HCT116 (cell line): Measurements from ENCODE around the gene PRC1. TPM values are rescaled to one million over a fixed set of nuclear protein-coding genes. Genes with fewer than 3 reads are reported as not detected.

Experiments used
- ATAC-seq: fragments of 200-7000 bp; cut with Tn5 transposase; 2 replicates; pipeline ENCODE4 v1.9.1; 2020; ENCODE audit warnings: mild to moderate bottlenecking, moderate library complexity
- BruUV-seq: library from RNA; stranded (reverse); fragments of 400-500 nt; replicated peaks from 2 replicates; lab custom pipeline; 2021; lab: Mats Ljungman, UMichigan
- CTCF ChIA-PET: fragments of 300-600 bp; sonication (Branson Sonifier 250); formaldehyde crosslinking; loops from one replicate; lab custom pipeline; 2021; ENCODE audit warnings: antibody characterized with exemption; lab: Charles Lee
- POLR2A ChIA-PET: fragments of 300-600, 350-600 bp; sonication (Branson Sonifier 250); formaldehyde crosslinking; loops from one replicate; lab custom pipeline; 2021; ENCODE audit warnings: antibody characterized with exemption; lab: Charles Lee
- RAD21 ChIA-PET, 2 experiments: fragments of 300-600 bp; sonication (Branson Sonifier 250); formaldehyde crosslinking; loops; one replicate each; lab custom pipeline; 2023; ENCODE audit warnings: low total read pairs in 2 of 2; ENCODE audit not compliant: uncharacterized antibody in 2 of 2, unreplicated experiment in 2 of 2, low non-redundant PET in 1 of 2; lab: Charles Lee
- DNase-seq: peaks from one replicate; pipeline ENCODE4 v3.0.0-alpha.2; 2010; ENCODE audit warnings: low read depth, low spot score
- H2AFZ ChIP-seq: fragments of 200-600 bp; shearing (Covaris generic), sonication (generic); 2 replicates; pipeline ENCODE4 v1.6.1; 2017; ENCODE audit warnings: low read depth, mixed run types, mixed read lengths, antibody characterized with exemption, low read length; ENCODE audit not compliant: poor library complexity, severe bottlenecking
- H3K27ac ChIP-seq: 2 replicates; pipeline ENCODE4 v1.5.1; 2012; ENCODE audit warnings: low read depth, low read length
- H3K27me3 ChIP-seq: fragments of 200-600 bp; sonication (generic); 2 replicates; pipeline ENCODE4 v1.6.1; 2016; ENCODE audit warnings: mixed run types, low read length, mixed read lengths; ENCODE audit not compliant: insufficient read depth
- H3K36me3 ChIP-seq, 2 experiments: fragments of 200-500 bp in 1 of 2; fragments of 200-600 bp in 1 of 2; sonication (Bioruptor generic) in 1 of 2; sonication (generic) in 1 of 2; 2 replicates each; pipeline versions ENCODE4 v1.5.1 to v1.6.1; 2014 to 2016; ENCODE audit warnings: low read length in 2 of 2, inconsistent platforms in 1 of 2, mixed read lengths in 1 of 2, mixed run types in 1 of 2; ENCODE audit not compliant: insufficient read depth in 2 of 2, control insufficient read depth in 1 of 2
- H3K4me1 ChIP-seq, 2 experiments: fragments of 200-600 bp in 1 of 2; sonication (generic) in 1 of 2; 2 replicates each; pipeline versions ENCODE4 v1.5.1 to v1.6.1; 2012 to 2017; ENCODE audit warnings: low read length in 2 of 2, inconsistent platforms in 1 of 2, mild to moderate bottlenecking in 1 of 2, mixed read lengths in 1 of 2, mixed run types in 1 of 2, moderate library complexity in 1 of 2; ENCODE audit not compliant: insufficient read depth in 2 of 2, control insufficient read depth in 1 of 2
- H3K4me2 ChIP-seq: fragments of 200-600 bp; sonication (generic); 2 replicates; pipeline ENCODE4 v1.6.1; 2017; ENCODE audit warnings: mixed run types, low read length, mixed read lengths
- H3K4me3 ChIP-seq, 2 experiments: fragments of 200-600 bp in 1 of 2; sonication (generic) in 1 of 2; replicated peaks in 1 of 2; 2 replicates each; pipeline ENCODE4 v1.5.1; 2011 to 2016; ENCODE audit warnings: low read length in 2 of 2, control low read depth in 1 of 2, low read depth in 1 of 2, mild to moderate bottlenecking in 1 of 2, mixed read lengths in 1 of 2, mixed run types in 1 of 2
- H3K79me2 ChIP-seq: fragments of 200-600 bp; sonication (generic); 2 replicates; pipeline ENCODE4 v1.6.1; 2017; ENCODE audit warnings: mild to moderate bottlenecking, mixed run types, low read length, moderate library complexity, mixed read lengths; ENCODE audit not compliant: insufficient read depth
- H3K9ac ChIP-seq: fragments of 200-600 bp; sonication (generic); 2 replicates; pipeline ENCODE4 v1.6.1; 2016; ENCODE audit warnings: low read length, mixed read lengths
- H3K9me2 ChIP-seq: fragments of 200-600 bp; sonication (generic), shearing (Covaris generic); 2 replicates; pipeline ENCODE4 v1.6.1; 2017; ENCODE audit warnings: mixed run types, mild to moderate bottlenecking, moderate library complexity; ENCODE audit not compliant: insufficient read depth
- H3K9me3 ChIP-seq, 2 experiments: fragments of 200-500 bp in 1 of 2; fragments of 200-600 bp in 1 of 2; sonication (Bioruptor generic) in 1 of 2; sonication (generic) in 1 of 2; 2 replicates each; pipeline ENCODE4 v1.6.1; 2014 to 2017; ENCODE audit warnings: low read length in 2 of 2, mixed read lengths in 2 of 2, inconsistent platforms in 1 of 2, low read depth in 1 of 2, mild to moderate bottlenecking in 1 of 2, mixed run types in 1 of 2, moderate library complexity in 1 of 2; ENCODE audit not compliant: control insufficient read depth in 1 of 2, insufficient read depth in 1 of 2
- H4K20me1 ChIP-seq: fragments of 200-600 bp; sonication (generic), shearing (Covaris generic); 2 replicates; pipeline ENCODE4 v1.6.1; 2017; ENCODE audit warnings: mixed run types, mild to moderate bottlenecking, moderate library complexity; ENCODE audit not compliant: insufficient read depth
- CBX3 ChIP-seq: IDR thresholded peaks from 2 replicates; pipeline ENCODE4 v1.6.1; 2012; ENCODE audit warnings: low read depth
- CEBPB ChIP-seq: IDR thresholded peaks from 2 replicates; pipeline ENCODE4 v1.6.1; 2012; ENCODE audit warnings: low read depth
- CTCF ChIP-seq, 3 experiments: fragments of 200-600 bp in 1 of 3; sonication (generic) in 1 of 3; IDR thresholded peaks in 2 of 3; conservative IDR thresholded peaks in 1 of 3; 2 replicates each; pipeline ENCODE4 v1.5.1; 2012 to 2017; ENCODE audit warnings: low read depth in 2 of 3, low read length in 2 of 3, antibody characterized with exemption in 1 of 3, borderline replicate concordance in 1 of 3, control low read depth in 1 of 3, mild to moderate bottlenecking in 1 of 3, mixed read lengths in 1 of 3, mixed run types in 1 of 3, moderate library complexity in 1 of 3; ENCODE audit not compliant: insufficient read depth in 1 of 3
- EGR1 ChIP-seq: IDR thresholded peaks from 2 replicates; pipeline ENCODE4 v1.6.1; 2012; ENCODE audit warnings: low read depth
- ELF1 ChIP-seq: IDR thresholded peaks from 2 replicates; pipeline ENCODE4 v1.6.1; 2012; ENCODE audit warnings: low read depth, borderline replicate concordance
- EZH2phosphoT487 ChIP-seq: fragments of 200-600 bp; IDR thresholded peaks from 2 replicates; pipeline ENCODE4 v1.6.1; 2018; ENCODE audit warnings: antibody characterized with exemption, borderline replicate concordance
- FOSL1 ChIP-seq: IDR thresholded peaks from 2 replicates; pipeline ENCODE4 v1.6.1; 2012; ENCODE audit warnings: low read depth
- JUND ChIP-seq: IDR thresholded peaks from 2 replicates; pipeline ENCODE4 v1.6.1; 2012
- POLR2A ChIP-seq: IDR thresholded peaks from 2 replicates; pipeline ENCODE4 v1.7.0; 2011; ENCODE audit warnings: borderline replicate concordance; ENCODE audit not compliant: insufficient read depth, insufficient read length; ENCODE audit errors: extremely low read depth
- POLR2AphosphoS5 ChIP-seq: IDR thresholded peaks from 2 replicates; pipeline ENCODE4 v1.6.1; 2011; ENCODE audit warnings: mild to moderate bottlenecking, low read depth, low read length, moderate library complexity
- RAD21 ChIP-seq: IDR thresholded peaks from 2 replicates; pipeline ENCODE4 v1.6.1; 2012; ENCODE audit warnings: low read depth, mild to moderate bottlenecking
- REST ChIP-seq: IDR thresholded peaks from 2 replicates; pipeline ENCODE4 v1.6.1; 2012; ENCODE audit warnings: low read depth
- SIN3A ChIP-seq: IDR thresholded peaks from 2 replicates; pipeline ENCODE4 v1.6.1; 2012; ENCODE audit warnings: low read depth
- SRF ChIP-seq: IDR thresholded peaks from 2 replicates; pipeline ENCODE4 v1.6.1; 2012; ENCODE audit warnings: low read depth
- TCF7L2 ChIP-seq: IDR thresholded peaks from 2 replicates; pipeline ENCODE4 v1.7.0; 2011; ENCODE audit warnings: borderline replicate concordance, inconsistent platforms; ENCODE audit not compliant: insufficient read depth, insufficient read length; ENCODE audit errors: extremely low read depth
- ZFX ChIP-seq: fragments of 450-650 bp; IDR thresholded peaks from 2 replicates; pipeline ENCODE4 v1.6.1; 2017
- ZNF274 ChIP-seq: fragments of 200-500 bp; sonication (Bioruptor generic); IDR thresholded peaks from 2 replicates; pipeline ENCODE4 v1.6.1; 2014; ENCODE audit warnings: mild to moderate bottlenecking, low read depth, low read length, inconsistent platforms
- intact Hi-C: fragments of 100-400 bp; cut with micrococcal nuclease; formaldehyde crosslinking; loops from 2 replicates; pipeline ENCODE4 v1.10.0; 2022
- total RNA-seq: library from RNA; stranded (reverse); gene quantifications from one replicate; pipeline ENCODE4 v1.2.1, GENCODE V29; 2021; ENCODE audit not compliant: unreplicated experiment
- TF ChIP-seq, protein P1 (sequence below): IDR thresholded peaks from 2 replicates; pipeline ENCODE4 v1.6.1; 2012
- TF ChIP-seq, protein P2 (sequence below): IDR thresholded peaks from 2 replicates; pipeline ENCODE4 v1.6.1; 2012

Gene PRC1
- total RNA-seq, 1 experiment from 2014 or later, result 186 TPM

GRCh38 chr15:90986790-90987507, 7.4 kb downstream of the PRC1 start:
- Histone ChIP-seq H3K36me3 (peaks cover 11 to 29% of the 10 kb centered on the region in 2 experiments), H3K9me2 (no peaks in the 10 kb centered on the region), H3K4me1 (peaks cover 0 to under 1% of the 10 kb centered on the region in 2 experiments; a peak in 1 of 4 replicates), H2AFZ (no peak overlapping the region), H3K27ac (no peak overlapping the region), H3K9me3 (no peaks in the 10 kb centered on the region), H3K79me2 (peaks cover 98% of the 10 kb centered on the region), H3K9ac (no peak overlapping the region), H3K4me2 (no peak overlapping the region), H3K27me3 (no peaks in the 10 kb centered on the region), H3K4me3 (no peak overlapping the region), H4K20me1 (no peaks in the 10 kb centered on the region)
- POLR2A ChIA-PET, result no interaction called here
- CTCF ChIA-PET, result interaction anchor here (1.3 kb wide), 1 partner anchor 52 kb away, joined by 4 read pairs; the partner anchor contains the start of gene UNC45A
- TF ChIP-seq REST, result no peak
- no peak for TF ChIP-seq TCF7L2
- no peak for TF ChIP-seq POLR2A
- no peak for TF ChIP-seq ZFX
- TF ChIP-seq RAD21, result no peak
- TF ChIP-seq SIN3A, result no peak
- no peak for TF ChIP-seq EZH2phosphoT487
- TF ChIP-seq ELF1, result no peak
- TF ChIP-seq ZNF274, result no peak
- TF ChIP-seq SRF, result no peak
- no peak for TF ChIP-seq CTCF (IDR thresholded peaks at IDR 0.05 in 2 of 3, conservative IDR thresholded peaks at IDR 0.05 in 1 of 3; ENCODE audit: borderline replicate concordance in 1 of 3, insufficient read depth in 1 of 3, low read depth in 2 of 3, low read length in 2 of 3)
- TF ChIP-seq POLR2AphosphoS5, result no peak
- TF ChIP-seq, protein P1, sequence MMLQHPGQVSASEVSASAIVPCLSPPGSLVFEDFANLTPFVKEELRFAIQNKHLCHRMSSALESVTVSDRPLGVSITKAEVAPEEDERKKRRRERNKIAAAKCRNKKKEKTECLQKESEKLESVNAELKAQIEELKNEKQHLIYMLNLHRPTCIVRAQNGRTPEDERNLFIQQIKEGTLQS, result no peak
- TF ChIP-seq FOSL1, result no peak
- no peak for TF ChIP-seq JUND
- TF ChIP-seq CEBPB, result no peak
- no peak for TF ChIP-seq CBX3
- TF ChIP-seq, protein P2, sequence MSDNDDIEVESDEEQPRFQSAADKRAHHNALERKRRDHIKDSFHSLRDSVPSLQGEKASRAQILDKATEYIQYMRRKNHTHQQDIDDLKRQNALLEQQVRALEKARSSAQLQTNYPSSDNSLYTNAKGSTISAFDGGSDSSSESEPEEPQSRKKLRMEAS, result no peak
- TF ChIP-seq EGR1, result no peak
- RAD21 ChIA-PET, result no interaction called here
- DNase-seq, result no peak
- BruUV-seq, result no TSS peak
- ATAC-seq, result no peak
- intact Hi-C loops, result no loop called here
